ENCODE data around the gene HS6ST2.

- TF ChIP-seq ZNF184 (tag by site-specific recombination; IDR thresholded peaks at IDR 0.05) (no peak), ZNF549 (tag by site-specific recombination; IDR thresholded peaks at IDR 0.05) (no peak), ZNF670 (tag by site-specific recombination; IDR thresholded peaks at IDR 0.05; ENCODE audit: low read depth) (no peak), FEZF1 (tag by site-specific recombination; IDR thresholded peaks at IDR 0.05) (no peak), GLIS1 (tag by site-specific recombination; IDR thresholded peaks at IDR 0.05) (no peak), CTCF (tag by site-specific recombination; IDR thresholded peaks at IDR 0.05) (no peak), ZNF2 (tag by site-specific recombination; IDR thresholded peaks at IDR 0.05) (no peak), ZNF18 (tag by site-specific recombination; IDR thresholded peaks at IDR 0.05) (no peak), RBAK (tag by site-specific recombination; IDR thresholded peaks at IDR 0.05) (no peak), PRDM10 (tag by site-specific recombination; IDR thresholded peaks at IDR 0.05) (no peak), ZNF513 (tag by site-specific recombination; IDR thresholded peaks at IDR 0.05) (no peak)
Measured at GRCh38 chrX:132809581-132809980, 148.8 kb downstream of the HS6ST2 start.
